GM18951 (cell line): ENCODE measurements around the gene RIGI.

Experiments used
- POLR2A ChIP-seq: IDR thresholded peaks from 4 replicates; pipeline ENCODE4 v1.6.1; 2011; ENCODE audit warnings: mild to moderate bottlenecking; ENCODE audit not compliant: insufficient read length, insufficient read depth; ENCODE audit errors: extremely low read depth
- in situ Hi-C: fragments of 300-500 bp; cut with MboI; formaldehyde crosslinking; loops from one replicate; pipeline ENCODE4 v1.12.0; 2022; ENCODE audit warnings: low sequenced_read_pairs, mixed read lengths, inconsistent platforms; ENCODE audit not compliant: unreplicated experiment

The RIGI gene

GRCh38 chr9:32508728-32509127, 17.3 kb downstream of the RIGI start:
- no peak for TF ChIP-seq POLR2A

GRCh38 chr9:32503008-32503407, 23.0 kb downstream of the RIGI start:
- in situ Hi-C loops: no loop called here
- no peak for TF ChIP-seq POLR2A

More at GRCh38 chr9:32508728-32509127, 17.3 kb downstream of the RIGI start:
- in situ Hi-C loops: no loop called here

GRCh38 chr9:32502464-32502863, 23.5 kb downstream of the RIGI start:
- TF ChIP-seq POLR2A: no peak
- in situ Hi-C loops: no loop called here

GRCh38 chr9:32501868-32502267, 24.1 kb downstream of the RIGI start:
- no peak for TF ChIP-seq POLR2A
- in situ Hi-C loops: no loop called here

GRCh38 chr9:32500768-32501167, 25.2 kb downstream of the RIGI start:
- in situ Hi-C loops: no loop called here
- no peak for TF ChIP-seq POLR2A

GRCh38 chr9:32497921-32498320, 28.1 kb downstream of the RIGI start:
- in situ Hi-C loops: no loop called here
- no peak for TF ChIP-seq POLR2A

GRCh38 chr9:32490601-32491000, 35.4 kb downstream of the RIGI start:
- TF ChIP-seq POLR2A: no peak
- in situ Hi-C loops: no loop called here

- in situ Hi-C loops: no loop called here
- no peak for TF ChIP-seq POLR2A
These were observed 38.0 kb downstream of the RIGI start for GRCh38 chr9:32487981-32488380.

- no peak for TF ChIP-seq POLR2A
- in situ Hi-C loops: no loop called here
These were observed 39.0 kb downstream of the RIGI start for GRCh38 chr9:32486839-32487562.

- TF ChIP-seq POLR2A: no peak
- in situ Hi-C loops: no loop called here
These were observed 42.7 kb downstream of the RIGI start for GRCh38 chr9:32483343-32483742.
